Hepatocyte (in vitro differentiated cells): Measurements from ENCODE around the gene WDR17. TPM values are rescaled to one million over a fixed set of nuclear protein-coding genes. Genes with fewer than 3 reads are reported as not detected.
A peak's percentile ranks its signal among the peaks of the same experiment; 100 is the strongest.

ENCODE experiments used
- DNase-seq: peaks from one replicate; pipeline ENCODE4 v3.0.0-alpha.2; 2016; ENCODE audit warnings: low spot score
- H2AFZ ChIP-seq: fragments of 200-600 bp; sonication (generic); 2 replicates; pipeline ENCODE4 v1.6.0; 2016; ENCODE audit warnings: antibody characterized with exemption, mild to moderate bottlenecking
- H3K27ac ChIP-seq: fragments of 200-600 bp; sonication (generic); 2 replicates; pipeline ENCODE4 v1.5.1; 2016; ENCODE audit warnings: mild to moderate bottlenecking
- H3K27me3 ChIP-seq: fragments of 200-600 bp; sonication (generic); 2 replicates; pipeline ENCODE4 v1.6.1; 2016
- H3K36me3 ChIP-seq: fragments of 200-600 bp; sonication (generic); replicated peaks from 2 replicates; pipeline ENCODE4 v1.5.1; 2016; ENCODE audit warnings: low read depth; ENCODE audit not compliant: insufficient read depth
- H3K4me1 ChIP-seq: fragments of 200-600 bp; sonication (generic); 2 replicates; pipeline ENCODE4 v1.5.1; 2016; ENCODE audit warnings: mild to moderate bottlenecking, moderate library complexity; ENCODE audit not compliant: insufficient read depth
- H3K4me2 ChIP-seq: fragments of 200-600 bp; sonication (generic); 2 replicates; pipeline ENCODE4 v1.6.0; 2016
- H3K4me3 ChIP-seq: fragments of 200-600 bp; sonication (generic); 2 replicates; pipeline ENCODE4 v1.5.1; 2016; ENCODE audit warnings: mild to moderate bottlenecking
- H3K79me2 ChIP-seq: fragments of 200-600 bp; sonication (generic); 2 replicates; pipeline ENCODE4 v1.6.0; 2017; ENCODE audit warnings: mild to moderate bottlenecking
- H3K9me2 ChIP-seq: fragments of 200-600 bp; sonication (generic); replicated peaks from 2 replicates; pipeline ENCODE4 v1.6.0; 2017; ENCODE audit warnings: mild to moderate bottlenecking; ENCODE audit not compliant: insufficient read depth
- H3K9me3 ChIP-seq: fragments of 200-600 bp; sonication (generic); 2 replicates; pipeline ENCODE4 v1.5.1; 2016; ENCODE audit warnings: low read depth, mild to moderate bottlenecking
- H4K20me1 ChIP-seq: fragments of 200-600 bp; sonication (generic); 2 replicates; pipeline ENCODE4 v1.6.0; 2016; ENCODE audit warnings: mild to moderate bottlenecking; ENCODE audit not compliant: insufficient read depth, poor library complexity, severe bottlenecking
- EZH2 ChIP-seq: fragments of 200-600 bp; sonication (generic); IDR thresholded peaks from 2 replicates; pipeline ENCODE4 v1.6.1; 2016; ENCODE audit warnings: antibody characterized with exemption, mild to moderate bottlenecking, borderline replicate concordance
- EZH2phosphoT487 ChIP-seq: fragments of 200-600 bp; sonication (generic); IDR thresholded peaks from one replicate; pipeline ENCODE4 v1.6.1; 2018; ENCODE audit warnings: antibody characterized with exemption, mild to moderate bottlenecking, low read depth, moderate library complexity; ENCODE audit not compliant: unreplicated experiment, severe bottlenecking
- WGBS: methylation state at CpG from one replicate; pipeline ENCODE4 v1.1.6; 2016; ENCODE audit warnings: low lambda C conversion rate; ENCODE audit errors: missing lambda C conversion rate; 5-methylcytosine and 5-hydroxymethylcytosine counted together
- polyA plus RNA-seq: library from polyadenylated mRNA; unstranded; fragments of >200 nt; fragmentation: Nextera tagmentation; extraction: Ambion mirVana; gene quantifications from 2 replicates; pipeline ENCODE4 v1.2.1, GENCODE V29; 2016
- total RNA-seq: library from RNA; depleted of rRNA; stranded (reverse); fragments of >200 nt; gene quantifications from 2 replicates; pipeline ENCODE4 v1.2.3, GENCODE V29; 2014
- TF ChIP-seq, protein P1 (sequence below): fragments of 200-600 bp; sonication (generic); IDR thresholded peaks from 2 replicates; pipeline ENCODE4 v1.5.1; 2016; ENCODE audit warnings: antibody characterized with exemption, mild to moderate bottlenecking; ENCODE audit not compliant: poor library complexity

Gene WDR17
- total and polyA plus RNA-seq, 2 experiments from 2014 or later: 0.63 to 1.1 TPM

DNA sequence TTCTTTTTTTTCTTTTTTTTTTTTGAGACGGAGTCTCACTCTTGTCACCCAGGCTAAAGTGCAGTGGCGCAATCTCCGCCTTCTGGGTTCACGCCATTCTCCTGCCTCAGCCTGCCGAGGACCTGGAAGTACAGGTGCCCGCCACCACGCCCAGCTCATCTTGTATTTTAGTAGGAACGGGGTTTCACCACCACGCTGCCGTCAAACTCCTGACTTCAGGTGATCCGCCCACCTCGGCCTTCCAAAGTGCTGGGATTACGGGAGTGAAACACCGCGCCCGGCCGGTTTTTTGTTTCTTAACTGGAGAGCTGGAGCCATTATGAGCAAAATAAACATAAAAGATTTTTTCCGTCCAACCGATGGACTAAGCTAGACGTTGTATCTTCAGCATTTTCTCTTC is 1.9 kb upstream of the WDR17 start:
- DNase-seq: no peak

DNA sequence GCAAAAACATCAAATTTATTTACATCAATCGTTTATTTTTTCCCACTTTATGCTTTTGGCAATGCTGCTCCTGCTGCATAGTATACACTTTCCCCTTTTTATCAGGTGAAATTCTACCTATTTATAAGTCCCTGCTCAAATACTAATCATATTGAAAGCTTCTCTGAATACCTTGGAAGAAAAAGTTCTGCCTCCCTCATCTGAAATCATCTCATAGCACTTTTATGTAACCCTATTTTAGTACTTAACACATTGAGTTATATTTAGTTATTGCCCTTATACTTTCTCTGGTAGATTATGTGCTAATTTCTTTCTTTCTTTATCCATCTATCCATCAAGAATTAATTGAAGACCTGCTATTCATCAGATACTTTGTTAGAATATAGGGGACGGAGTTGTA is 1.1 kb upstream of the WDR17 start:
- no peaks in the 10 kb centered on the region for H3K36me3 ChIP-seq
- no peak for TF ChIP-seq EZH2phosphoT487
- no peak for TF ChIP-seq EZH2
- TF ChIP-seq, protein P1, sequence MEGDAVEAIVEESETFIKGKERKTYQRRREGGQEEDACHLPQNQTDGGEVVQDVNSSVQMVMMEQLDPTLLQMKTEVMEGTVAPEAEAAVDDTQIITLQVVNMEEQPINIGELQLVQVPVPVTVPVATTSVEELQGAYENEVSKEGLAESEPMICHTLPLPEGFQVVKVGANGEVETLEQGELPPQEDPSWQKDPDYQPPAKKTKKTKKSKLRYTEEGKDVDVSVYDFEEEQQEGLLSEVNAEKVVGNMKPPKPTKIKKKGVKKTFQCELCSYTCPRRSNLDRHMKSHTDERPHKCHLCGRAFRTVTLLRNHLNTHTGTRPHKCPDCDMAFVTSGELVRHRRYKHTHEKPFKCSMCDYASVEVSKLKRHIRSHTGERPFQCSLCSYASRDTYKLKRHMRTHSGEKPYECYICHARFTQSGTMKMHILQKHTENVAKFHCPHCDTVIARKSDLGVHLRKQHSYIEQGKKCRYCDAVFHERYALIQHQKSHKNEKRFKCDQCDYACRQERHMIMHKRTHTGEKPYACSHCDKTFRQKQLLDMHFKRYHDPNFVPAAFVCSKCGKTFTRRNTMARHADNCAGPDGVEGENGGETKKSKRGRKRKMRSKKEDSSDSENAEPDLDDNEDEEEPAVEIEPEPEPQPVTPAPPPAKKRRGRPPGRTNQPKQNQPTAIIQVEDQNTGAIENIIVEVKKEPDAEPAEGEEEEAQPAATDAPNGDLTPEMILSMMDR: no peak
- H3K9me2 ChIP-seq: no peaks in the 10 kb centered on the region
- H3K9me3 ChIP-seq: no peaks in the 10 kb centered on the region
- H2AFZ ChIP-seq: no peak overlapping the region
- no peak overlapping the region for H3K27ac ChIP-seq
- H3K4me2 ChIP-seq: no peak overlapping the region
- H3K4me1 ChIP-seq: no peaks in the 10 kb centered on the region
- no peaks in the 10 kb centered on the region for H3K79me2 ChIP-seq
- no peak for DNase-seq
- H4K20me1 ChIP-seq: no peaks in the 10 kb centered on the region
- 84% methylated on average over 2 of the region's 2 CpGs for WGBS
- H3K27me3 ChIP-seq: no peaks in the 10 kb centered on the region
- H3K4me3 ChIP-seq: no peak overlapping the region

More for the DNA sequence above, 1.9 kb upstream of the WDR17 start:
- Histone ChIP-seq H3K4me1 (no peaks in the 10 kb centered on the region), H3K79me2 (no peaks in the 10 kb centered on the region), H3K4me3 (no peak overlapping the region), H3K27ac (no peak overlapping the region), H3K9me3 (no peaks in the 10 kb centered on the region), H3K27me3 (no peaks in the 10 kb centered on the region), H3K9me2 (no peaks in the 10 kb centered on the region), H4K20me1 (no peaks in the 10 kb centered on the region), H2AFZ (no peak overlapping the region), H3K36me3 (no peaks in the 10 kb centered on the region), H3K4me2 (no peak overlapping the region)
- 93% methylated on average over 20 of the region's 20 CpGs for WGBS
- no peak for TF ChIP-seq EZH2phosphoT487
- TF ChIP-seq, protein P1: no peak
- no peak for TF ChIP-seq EZH2

DNA sequence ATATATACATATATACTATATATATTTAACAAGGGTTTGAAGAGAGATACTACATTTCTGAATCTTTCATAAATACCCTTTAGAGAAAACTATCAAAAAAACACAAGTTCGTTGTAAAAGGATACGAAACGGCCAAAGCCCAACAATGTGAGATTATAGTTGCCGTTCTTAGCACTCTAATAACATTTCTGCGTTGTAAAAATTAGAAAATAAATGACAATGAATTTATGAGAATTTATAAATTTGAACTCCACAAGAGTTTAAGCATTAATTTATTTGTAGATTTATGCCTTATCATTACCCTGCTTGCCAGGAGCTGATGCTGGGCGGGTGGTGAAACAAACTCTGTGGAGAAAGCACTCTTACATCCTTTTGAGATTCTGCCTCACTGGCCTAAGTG is 1.1 kb downstream of the WDR17 start:
- Histone ChIP-seq H4K20me1 (no peaks in the 10 kb centered on the region), H3K27ac (no peak overlapping the region), H2AFZ (no peak overlapping the region), H3K4me3 (no peak overlapping the region), H3K79me2 (no peaks in the 10 kb centered on the region), H3K36me3 (no peaks in the 10 kb centered on the region), H3K9me2 (no peaks in the 10 kb centered on the region), H3K4me2 (peak overlapping the region; percentile 86), H3K27me3 (no peaks in the 10 kb centered on the region), H3K4me1 (no peaks in the 10 kb centered on the region), H3K9me3 (no peaks in the 10 kb centered on the region)
- DNase-seq: no peak
- WGBS: 85% methylated on average over 6 of the region's 6 CpGs
- TF ChIP-seq, protein P1: no peak
- TF ChIP-seq EZH2 (no peak), EZH2phosphoT487 (no peak)

DNA sequence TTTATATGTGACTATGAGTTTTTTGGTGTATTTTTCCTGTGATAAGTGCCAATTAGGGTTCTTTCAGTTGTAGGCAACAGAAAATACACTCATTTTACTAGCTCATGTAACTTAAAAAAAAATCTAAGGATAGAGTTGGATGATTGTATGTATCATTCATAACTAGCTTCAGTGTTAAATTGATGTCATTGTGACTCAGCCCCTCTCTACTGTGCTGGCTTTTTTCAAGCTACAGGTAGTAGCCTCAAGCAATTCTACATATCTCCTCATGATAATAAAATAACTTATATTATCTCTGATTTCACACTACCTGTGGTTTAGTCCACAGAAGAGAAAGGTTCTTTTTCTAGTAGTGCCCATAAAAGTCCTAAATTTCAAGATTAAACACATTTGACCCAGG is 11.9 kb downstream of the WDR17 start:
- no peak for DNase-seq
- Histone ChIP-seq H3K79me2 (no peaks in the 10 kb centered on the region), H3K27me3 (no peaks in the 10 kb centered on the region), H3K4me1 (no peaks in the 10 kb centered on the region), H2AFZ (no peak overlapping the region), H3K9me3 (no peaks in the 10 kb centered on the region), H3K4me3 (no peak overlapping the region), H3K9me2 (no peaks in the 10 kb centered on the region), H3K27ac (no peak overlapping the region), H3K36me3 (no peaks in the 10 kb centered on the region), H3K4me2 (no peak overlapping the region), H4K20me1 (no peaks in the 10 kb centered on the region)
- TF ChIP-seq, protein P1: no peak
- TF ChIP-seq EZH2phosphoT487 (no peak), EZH2 (no peak)
